Astrocyte (in vitro differentiated cells and primary cell): ENCODE measurements around the gene MRPS6. TPM values are rescaled to one million over a fixed set of nuclear protein-coding genes. Genes with fewer than 3 reads are reported as not detected.
A peak's percentile ranks its signal among the peaks of the same experiment; 100 is the strongest.

Source experiments
- DNase-seq: peaks from one replicate; pipeline ENCODE4 v3.0.0-alpha.2; 2010; ENCODE audit warnings: low read depth
- FAIRE-seq: peaks from 2 replicates; lab custom pipeline; 2011; peaks lifted over from hg19 to GRCh38; lab: Jason Lieb, UNC
- H2AFZ ChIP-seq: 2 replicates; pipeline ENCODE4 v1.6.0; 2012; ENCODE audit warnings: low read depth, low read length, inconsistent platforms
- H3K27ac ChIP-seq: 2 replicates; pipeline ENCODE4 v1.5.1; 2011; ENCODE audit warnings: low read depth, low read length, inconsistent platforms
- H3K27me3 ChIP-seq: 2 replicates; pipeline ENCODE4 v1.6.0; 2011; ENCODE audit warnings: low read length, inconsistent platforms; ENCODE audit not compliant: insufficient read depth
- H3K36me3 ChIP-seq: 2 replicates; pipeline ENCODE4 v1.5.1; 2011; ENCODE audit warnings: low read length, inconsistent platforms; ENCODE audit not compliant: insufficient read depth
- H3K4me1 ChIP-seq: 2 replicates; pipeline ENCODE4 v1.5.1; 2011; ENCODE audit warnings: low read length, inconsistent platforms; ENCODE audit not compliant: insufficient read depth
- H3K4me2 ChIP-seq: 2 replicates; pipeline ENCODE4 v1.6.0; 2012; ENCODE audit warnings: low read length, inconsistent platforms
- H3K4me3 ChIP-seq: 2 replicates; pipeline ENCODE4 v1.5.1; 2011; ENCODE audit warnings: low read depth, mild to moderate bottlenecking, low read length, inconsistent platforms; ENCODE audit not compliant: insufficient read depth
- H3K79me2 ChIP-seq: 2 replicates; pipeline ENCODE4 v1.6.0; 2012; ENCODE audit warnings: mild to moderate bottlenecking, low read length, inconsistent platforms; ENCODE audit not compliant: insufficient read depth
- H3K9ac ChIP-seq: 2 replicates; pipeline ENCODE4 v1.6.0; 2012; ENCODE audit warnings: mild to moderate bottlenecking, low read length, inconsistent platforms
- H3K9me3 ChIP-seq: 2 replicates; pipeline ENCODE4 v1.5.1; 2012; ENCODE audit warnings: low read depth, mild to moderate bottlenecking, low read length, inconsistent platforms; ENCODE audit not compliant: insufficient read depth
- H4K20me1 ChIP-seq: 2 replicates; pipeline ENCODE4 v1.6.0; 2012; ENCODE audit warnings: low read length, inconsistent platforms; ENCODE audit not compliant: insufficient read depth
- H3K27ac Mint-ChIP-seq: one replicate; pipeline ENCODE4 v1.8.0; 2021; ENCODE audit warnings: mild to moderate bottlenecking, mixed read lengths; ENCODE audit not compliant: unreplicated experiment
- H3K27me3 Mint-ChIP-seq: one replicate; pipeline ENCODE4 v1.8.0; 2021; ENCODE audit warnings: low read depth, mixed read lengths; ENCODE audit not compliant: unreplicated experiment
- H3K36me3 Mint-ChIP-seq: one replicate; pipeline ENCODE4 v1.8.0; 2021; ENCODE audit warnings: low read depth, mixed read lengths; ENCODE audit not compliant: unreplicated experiment
- H3K4me1 Mint-ChIP-seq: one replicate; pipeline ENCODE4 v1.8.0; 2021; ENCODE audit warnings: low read depth, mixed read lengths; ENCODE audit not compliant: unreplicated experiment
- H3K4me3 Mint-ChIP-seq: one replicate; pipeline ENCODE4 v1.8.0; 2021; ENCODE audit warnings: mild to moderate bottlenecking, moderate library complexity, mixed read lengths; ENCODE audit not compliant: unreplicated experiment
- H3K9me3 Mint-ChIP-seq: one replicate; pipeline ENCODE4 v1.8.0; 2021; ENCODE audit warnings: mild to moderate bottlenecking, mixed read lengths; ENCODE audit not compliant: unreplicated experiment
- EZH2 ChIP-seq: IDR thresholded peaks from 2 replicates; pipeline ENCODE4 v1.6.1; 2012; ENCODE audit warnings: mild to moderate bottlenecking, low read length, inconsistent platforms; ENCODE audit not compliant: insufficient read depth
- total RNA-seq: library from RNA; stranded (reverse); gene quantifications from 2 replicates; pipeline ENCODE4 v1.2.1, GENCODE V29; 2021
- TF ChIP-seq, protein P1 (sequence below): IDR thresholded peaks from 2 replicates; pipeline ENCODE4 v1.5.1; 2011; ENCODE audit warnings: low read depth, mild to moderate bottlenecking, inconsistent platforms, low read length, moderate library complexity; ENCODE audit not compliant: insufficient read depth

Gene MRPS6
- total RNA-seq, 1 donor from 2014 or later, result 67.5 TPM

- DNase-seq (no peak), FAIRE-seq (no peak)
- Histone ChIP-seq H3K27me3 (no peaks in the 10 kb centered on the region), H3K36me3 (no peaks in the 10 kb centered on the region), H3K4me2 (no peak overlapping the region), H3K79me2 (peaks cover 42% of the 10 kb centered on the region), H4K20me1 (peaks cover 33% of the 10 kb centered on the region), H3K9ac (no peak overlapping the region), H3K4me1 (peaks cover 10% of the 10 kb centered on the region), H3K4me3 (no peak overlapping the region), H3K9me3 (no peaks in the 10 kb centered on the region), H3K27ac (no peak overlapping the region), H2AFZ (no peak overlapping the region)
- no peaks in the 10 kb centered on the region for H3K36me3 Mint-ChIP-seq
- H3K9me3 Mint-ChIP-seq, result peaks cover 2% of the 10 kb centered on the region
- H3K4me3 Mint-ChIP-seq, result no peak overlapping the region
- H3K27ac Mint-ChIP-seq, result no peak overlapping the region
- peaks cover 9% of the 10 kb centered on the region for H3K4me1 Mint-ChIP-seq
- no peaks in the 10 kb centered on the region for H3K27me3 Mint-ChIP-seq
- TF ChIP-seq, protein P1, sequence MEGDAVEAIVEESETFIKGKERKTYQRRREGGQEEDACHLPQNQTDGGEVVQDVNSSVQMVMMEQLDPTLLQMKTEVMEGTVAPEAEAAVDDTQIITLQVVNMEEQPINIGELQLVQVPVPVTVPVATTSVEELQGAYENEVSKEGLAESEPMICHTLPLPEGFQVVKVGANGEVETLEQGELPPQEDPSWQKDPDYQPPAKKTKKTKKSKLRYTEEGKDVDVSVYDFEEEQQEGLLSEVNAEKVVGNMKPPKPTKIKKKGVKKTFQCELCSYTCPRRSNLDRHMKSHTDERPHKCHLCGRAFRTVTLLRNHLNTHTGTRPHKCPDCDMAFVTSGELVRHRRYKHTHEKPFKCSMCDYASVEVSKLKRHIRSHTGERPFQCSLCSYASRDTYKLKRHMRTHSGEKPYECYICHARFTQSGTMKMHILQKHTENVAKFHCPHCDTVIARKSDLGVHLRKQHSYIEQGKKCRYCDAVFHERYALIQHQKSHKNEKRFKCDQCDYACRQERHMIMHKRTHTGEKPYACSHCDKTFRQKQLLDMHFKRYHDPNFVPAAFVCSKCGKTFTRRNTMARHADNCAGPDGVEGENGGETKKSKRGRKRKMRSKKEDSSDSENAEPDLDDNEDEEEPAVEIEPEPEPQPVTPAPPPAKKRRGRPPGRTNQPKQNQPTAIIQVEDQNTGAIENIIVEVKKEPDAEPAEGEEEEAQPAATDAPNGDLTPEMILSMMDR, result no peak
- TF ChIP-seq EZH2, result no peak
These were observed 48.7 kb downstream of the MRPS6 start for GRCh38 chr21:34122047-34122446.

GRCh38 chr21:34123609-34124008, 50.2 kb downstream of the MRPS6 start:
- Mint-ChIP-seq H3K4me1 (peaks cover 12% of the 10 kb centered on the region), H3K27me3 (no peaks in the 10 kb centered on the region), H3K36me3 (no peaks in the 10 kb centered on the region), H3K4me3 (no peak overlapping the region), H3K27ac (no peak overlapping the region), H3K9me3 (peaks cover 2% of the 10 kb centered on the region)
- Histone ChIP-seq H3K4me2 (no peak overlapping the region), H3K9ac (no peak overlapping the region), H3K27ac (no peak overlapping the region), H3K9me3 (no peaks in the 10 kb centered on the region), H4K20me1 (peaks cover 44% of the 10 kb centered on the region), H3K4me1 (peaks cover 10% of the 10 kb centered on the region), H3K27me3 (no peaks in the 10 kb centered on the region), H2AFZ (no peak overlapping the region), H3K4me3 (no peak overlapping the region), H3K36me3 (no peaks in the 10 kb centered on the region), H3K79me2 (peaks cover 52% of the 10 kb centered on the region)
- DNase-seq (no peak), FAIRE-seq (no peak)
- TF ChIP-seq, protein P1, result no peak
- TF ChIP-seq EZH2, result no peak

DNA sequence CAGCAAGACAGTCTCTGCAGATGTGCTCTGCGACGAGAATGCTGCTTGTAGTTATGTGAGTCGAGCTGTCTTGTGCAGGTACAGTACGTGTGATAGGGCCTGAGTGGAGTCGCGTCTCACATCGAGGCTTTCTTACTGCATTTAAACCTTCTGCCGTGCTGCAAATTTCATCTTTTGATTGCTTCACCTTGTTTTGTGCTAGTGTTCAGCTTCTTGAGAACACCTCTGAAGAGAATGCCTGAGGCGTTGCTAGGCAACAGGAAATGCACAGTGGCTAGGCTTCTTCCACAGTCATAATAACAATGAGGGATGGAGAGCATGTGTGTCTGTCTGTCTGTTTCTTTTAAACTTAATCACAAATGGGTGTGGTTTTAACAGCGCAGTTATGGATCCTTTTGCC, 52.9 kb downstream of the MRPS6 start:
- Histone ChIP-seq H2AFZ (peak overlapping the region; percentile 15), H4K20me1 (peaks cover 53% of the 10 kb centered on the region), H3K4me2 (peak overlapping the region; percentile 42), H3K9me3 (no peaks in the 10 kb centered on the region), H3K79me2 (peaks cover 51% of the 10 kb centered on the region), H3K4me1 (peaks cover 31% of the 10 kb centered on the region), H3K4me3 (no peak overlapping the region), H3K27me3 (no peaks in the 10 kb centered on the region), H3K36me3 (no peaks in the 10 kb centered on the region), H3K9ac (peak overlapping the region; percentile 31), H3K27ac (peak overlapping the region; percentile 58)
- Mint-ChIP-seq H3K27me3 (no peaks in the 10 kb centered on the region), H3K9me3 (peaks cover 2% of the 10 kb centered on the region), H3K36me3 (no peaks in the 10 kb centered on the region), H3K27ac (peak overlapping the region; percentile 8), H3K4me1 (peaks cover 36% of the 10 kb centered on the region), H3K4me3 (no peak overlapping the region)
- peak; percentile 58 for DNase-seq
- TF ChIP-seq EZH2, result no peak
- TF ChIP-seq, protein P1, result no peak
- no peak for FAIRE-seq
